ENCODE data around the gene DNAI2. TPM values are rescaled to one million over a fixed set of nuclear protein-coding genes. Genes with fewer than 3 reads are reported as not detected.

Gene DNAI2
- total RNA-seq, 1 experiment from 2014 or later, result not detected

DNA sequence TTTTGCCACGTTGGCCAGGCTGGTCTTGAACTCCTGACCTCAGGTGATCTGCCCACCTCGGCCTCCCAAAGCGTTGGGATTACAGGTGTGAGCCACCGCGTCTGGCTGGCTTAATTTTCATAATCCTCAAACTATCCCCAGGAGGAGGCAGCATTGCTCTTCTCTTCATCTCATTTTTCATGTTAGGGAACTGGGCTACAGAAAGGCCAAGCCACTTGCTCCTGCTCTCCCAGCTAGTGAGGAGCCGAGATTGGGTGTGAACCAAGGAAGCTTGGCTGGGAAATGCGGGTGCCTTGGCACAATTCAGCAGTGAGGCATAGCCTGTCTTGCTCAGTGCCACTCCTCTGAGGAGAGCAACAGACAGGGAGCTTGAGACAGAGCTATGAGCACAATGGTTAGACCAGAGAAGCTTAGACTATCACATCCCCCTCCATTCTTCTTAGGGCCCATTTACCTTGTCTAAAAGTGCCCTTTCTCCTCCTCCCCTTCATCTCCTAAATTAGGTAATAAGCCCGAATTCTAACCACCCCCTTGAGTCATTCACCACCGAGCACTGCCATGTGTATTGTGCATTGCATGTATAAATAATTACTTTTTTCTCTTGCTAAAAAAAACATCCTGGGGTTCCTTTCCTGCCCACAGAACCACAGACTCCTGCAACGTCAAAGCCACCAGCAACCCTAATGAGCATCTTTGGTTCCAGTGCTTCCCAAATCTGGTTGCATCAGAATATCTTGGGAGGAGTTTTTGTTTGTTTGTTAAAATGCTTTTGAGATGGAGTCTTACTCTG, 32.0 kb downstream of the DNAI2 start:
- peak; percentile 23; the same call in 1 of the 2 replicates for ATAC-seq
- Histone ChIP-seq H3K27ac (ENCODE audit: low read depth, low read length) (no peak overlapping the region), H3K27me3 (ENCODE audit: insufficient read depth, low read length) (no peaks in the 10 kb centered on the region), H3K79me2 (ENCODE audit: insufficient read depth, low read length) (no peaks in the 10 kb centered on the region), H3K4me1 (ENCODE audit: control insufficient read depth in 1 of 2, insufficient read depth in 2 of 2, low read length in 2 of 2) (peaks cover 0 to 3% of the 10 kb centered on the region in 2 experiments; a peak in 1 of 4 replicates), H3K36me3 (ENCODE audit: control insufficient read depth in 1 of 2, insufficient read depth in 2 of 2, low read length in 2 of 2) (no peaks in the 10 kb centered on the region), H3K9me2 (ENCODE audit: insufficient read depth) (no peaks in the 10 kb centered on the region), H2AFZ (ENCODE audit: low read depth, low read length, poor library complexity, severe bottlenecking) (no peak overlapping the region), H3K9ac (ENCODE audit: low read length) (no peak overlapping the region), H3K4me3 (replicated peaks in 1 of 2; ENCODE audit: low read depth in 1 of 2, low read length in 2 of 2) (no peak overlapping the region), H3K4me2 (ENCODE audit: low read length) (no peak overlapping the region), H4K20me1 (ENCODE audit: insufficient read depth) (no peaks in the 10 kb centered on the region), H3K9me3 (ENCODE audit: control insufficient read depth in 1 of 2, insufficient read depth in 1 of 2, low read depth in 1 of 2, low read length in 2 of 2) (no peaks in the 10 kb centered on the region)
- ChIA-PET CTCF (interaction anchor here (0.7 to 1.7 kb wide), 4 partner anchors 47 to 187 kb away, joined by 3 to 10 read pairs (median 6); partner anchors contain the start of gene BTBD17), RAD21 (ENCODE audit: low non-redundant PET in 1 of 2, low total read pairs in 2 of 2, uncharacterized antibody in 2 of 2, unreplicated experiment in 2 of 2) (interaction anchor here in 1 of 2 experiments (1.0 to 1.2 kb wide), 2 partner anchors 55 to 62 kb away, joined by 3 to 6 read pairs; partner anchors contain the start of gene BTBD17), POLR2A (no interaction called here)
- BruUV-seq (replicated peaks), result no TSS peak
- TF ChIP-seq YY1 (IDR thresholded peaks at IDR 0.05; ENCODE audit: extremely low read depth, insufficient replicate concordance, low read depth, low read length) (no peak), TCF7L2 (IDR thresholded peaks at IDR 0.05; ENCODE audit: borderline replicate concordance, extremely low read depth, insufficient read depth, insufficient read length) (no peak), EGR1 (IDR thresholded peaks at IDR 0.05; ENCODE audit: low read depth) (no peak), SRF (IDR thresholded peaks at IDR 0.05; ENCODE audit: low read depth) (no peak)
- TF ChIP-seq, protein P1, sequence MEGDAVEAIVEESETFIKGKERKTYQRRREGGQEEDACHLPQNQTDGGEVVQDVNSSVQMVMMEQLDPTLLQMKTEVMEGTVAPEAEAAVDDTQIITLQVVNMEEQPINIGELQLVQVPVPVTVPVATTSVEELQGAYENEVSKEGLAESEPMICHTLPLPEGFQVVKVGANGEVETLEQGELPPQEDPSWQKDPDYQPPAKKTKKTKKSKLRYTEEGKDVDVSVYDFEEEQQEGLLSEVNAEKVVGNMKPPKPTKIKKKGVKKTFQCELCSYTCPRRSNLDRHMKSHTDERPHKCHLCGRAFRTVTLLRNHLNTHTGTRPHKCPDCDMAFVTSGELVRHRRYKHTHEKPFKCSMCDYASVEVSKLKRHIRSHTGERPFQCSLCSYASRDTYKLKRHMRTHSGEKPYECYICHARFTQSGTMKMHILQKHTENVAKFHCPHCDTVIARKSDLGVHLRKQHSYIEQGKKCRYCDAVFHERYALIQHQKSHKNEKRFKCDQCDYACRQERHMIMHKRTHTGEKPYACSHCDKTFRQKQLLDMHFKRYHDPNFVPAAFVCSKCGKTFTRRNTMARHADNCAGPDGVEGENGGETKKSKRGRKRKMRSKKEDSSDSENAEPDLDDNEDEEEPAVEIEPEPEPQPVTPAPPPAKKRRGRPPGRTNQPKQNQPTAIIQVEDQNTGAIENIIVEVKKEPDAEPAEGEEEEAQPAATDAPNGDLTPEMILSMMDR (IDR thresholded peaks at IDR 0.05 in 2 of 3, conservative IDR thresholded peaks at IDR 0.05 in 1 of 3; ENCODE audit: borderline replicate concordance in 1 of 3, insufficient read depth in 1 of 3, low read depth in 2 of 3, low read length in 2 of 3), result peak; percentile 11 to 45 (median 20); a peak in 3 of 6 replicates
- TF ChIP-seq, protein P2, sequence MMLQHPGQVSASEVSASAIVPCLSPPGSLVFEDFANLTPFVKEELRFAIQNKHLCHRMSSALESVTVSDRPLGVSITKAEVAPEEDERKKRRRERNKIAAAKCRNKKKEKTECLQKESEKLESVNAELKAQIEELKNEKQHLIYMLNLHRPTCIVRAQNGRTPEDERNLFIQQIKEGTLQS (IDR thresholded peaks at IDR 0.05), result no peak
- DNase-seq (ENCODE audit: low read depth, low spot score), result no peak
- intact Hi-C loops (cut with micrococcal nuclease), result loop anchor here (10.0 kb wide), 1 partner anchor 299 kb away; no protein-coding TSS in a partner anchor

All from HCT116 (cell line).